ENCODE results near the gene PREX1.

The PREX1 gene

DNA sequence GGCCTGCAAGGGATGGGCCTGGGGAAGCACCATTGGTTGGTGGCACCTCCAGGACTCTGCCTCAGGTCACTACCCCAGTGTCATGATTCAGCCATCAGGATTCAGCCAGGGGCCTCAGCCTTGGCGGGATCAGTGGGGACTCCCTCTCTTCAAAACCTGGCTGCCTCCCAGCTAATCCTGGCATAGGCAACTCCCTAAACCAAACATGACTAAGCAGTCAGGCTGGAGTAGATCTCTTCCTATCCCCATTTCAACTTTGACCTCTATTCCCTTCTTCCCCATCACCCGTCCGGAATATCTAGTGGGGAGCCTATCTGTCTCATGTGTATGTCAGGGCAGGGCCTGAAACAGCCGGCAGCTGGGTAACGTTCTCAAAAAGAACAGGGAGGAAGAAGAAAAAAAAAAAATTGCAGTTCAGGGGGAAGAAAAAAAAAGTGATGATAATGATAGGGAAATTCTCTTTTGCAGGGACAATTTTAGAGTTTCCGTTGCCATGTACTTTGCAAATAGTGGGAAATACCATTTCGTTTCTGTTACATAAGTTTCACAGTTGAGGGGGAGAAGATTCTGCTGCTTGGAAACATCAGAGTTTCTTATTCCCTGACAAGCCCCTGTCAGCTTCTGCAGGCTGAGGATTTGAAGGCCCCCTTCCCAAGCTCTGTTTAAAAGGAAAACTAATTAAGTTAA lies 4.1 kb upstream of the PREX1 start:
- no peak for ATAC-seq
- TF ChIP-seq ESRRG (CRISPR knock-in tag; IDR thresholded peaks at IDR 0.05) (no peak), ZFP3 (CRISPR knock-in tag; IDR thresholded peaks at IDR 0.05) (no peak), OSR1 (CRISPR knock-in tag; IDR thresholded peaks at IDR 0.05) (no peak), ZFP30 (CRISPR knock-in tag; IDR thresholded peaks at IDR 0.05) (no peak), ZNF8 (CRISPR knock-in tag; IDR thresholded peaks at IDR 0.05) (no peak), ISL1 (CRISPR knock-in tag; IDR thresholded peaks at IDR 0.05) (no peak), GLIS3 (CRISPR knock-in tag; IDR thresholded peaks at IDR 0.05) (no peak), BACH2 (CRISPR knock-in tag; IDR thresholded peaks at IDR 0.05; ENCODE audit: borderline replicate concordance) (no peak), SNAI2 (CRISPR knock-in tag; IDR thresholded peaks at IDR 0.05) (no peak), TOX (CRISPR knock-in tag; IDR thresholded peaks at IDR 0.05; ENCODE audit: borderline replicate concordance) (no peak), TCF4 (CRISPR knock-in tag; IDR thresholded peaks at IDR 0.05; ENCODE audit: borderline replicate concordance) (no peak), ZC3H10 (CRISPR knock-in tag; IDR thresholded peaks at IDR 0.05) (no peak)
- TF ChIP-seq, protein P1, sequence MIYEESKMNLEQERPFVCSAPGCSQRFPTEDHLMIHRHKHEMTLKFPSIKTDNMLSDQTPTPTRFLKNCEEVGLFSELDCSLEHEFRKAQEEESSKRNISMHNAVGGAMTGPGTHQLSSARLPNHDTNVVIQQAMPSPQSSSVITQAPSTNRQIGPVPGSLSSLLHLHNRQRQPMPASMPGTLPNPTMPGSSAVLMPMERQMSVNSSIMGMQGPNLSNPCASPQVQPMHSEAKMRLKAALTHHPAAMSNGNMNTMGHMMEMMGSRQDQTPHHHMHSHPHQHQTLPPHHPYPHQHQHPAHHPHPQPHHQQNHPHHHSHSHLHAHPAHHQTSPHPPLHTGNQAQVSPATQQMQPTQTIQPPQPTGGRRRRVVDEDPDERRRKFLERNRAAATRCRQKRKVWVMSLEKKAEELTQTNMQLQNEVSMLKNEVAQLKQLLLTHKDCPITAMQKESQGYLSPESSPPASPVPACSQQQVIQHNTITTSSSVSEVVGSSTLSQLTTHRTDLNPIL (CRISPR knock-in tag; IDR thresholded peaks at IDR 0.05; ENCODE audit: low read depth): no peak
- TF ChIP-seq, protein P2, sequence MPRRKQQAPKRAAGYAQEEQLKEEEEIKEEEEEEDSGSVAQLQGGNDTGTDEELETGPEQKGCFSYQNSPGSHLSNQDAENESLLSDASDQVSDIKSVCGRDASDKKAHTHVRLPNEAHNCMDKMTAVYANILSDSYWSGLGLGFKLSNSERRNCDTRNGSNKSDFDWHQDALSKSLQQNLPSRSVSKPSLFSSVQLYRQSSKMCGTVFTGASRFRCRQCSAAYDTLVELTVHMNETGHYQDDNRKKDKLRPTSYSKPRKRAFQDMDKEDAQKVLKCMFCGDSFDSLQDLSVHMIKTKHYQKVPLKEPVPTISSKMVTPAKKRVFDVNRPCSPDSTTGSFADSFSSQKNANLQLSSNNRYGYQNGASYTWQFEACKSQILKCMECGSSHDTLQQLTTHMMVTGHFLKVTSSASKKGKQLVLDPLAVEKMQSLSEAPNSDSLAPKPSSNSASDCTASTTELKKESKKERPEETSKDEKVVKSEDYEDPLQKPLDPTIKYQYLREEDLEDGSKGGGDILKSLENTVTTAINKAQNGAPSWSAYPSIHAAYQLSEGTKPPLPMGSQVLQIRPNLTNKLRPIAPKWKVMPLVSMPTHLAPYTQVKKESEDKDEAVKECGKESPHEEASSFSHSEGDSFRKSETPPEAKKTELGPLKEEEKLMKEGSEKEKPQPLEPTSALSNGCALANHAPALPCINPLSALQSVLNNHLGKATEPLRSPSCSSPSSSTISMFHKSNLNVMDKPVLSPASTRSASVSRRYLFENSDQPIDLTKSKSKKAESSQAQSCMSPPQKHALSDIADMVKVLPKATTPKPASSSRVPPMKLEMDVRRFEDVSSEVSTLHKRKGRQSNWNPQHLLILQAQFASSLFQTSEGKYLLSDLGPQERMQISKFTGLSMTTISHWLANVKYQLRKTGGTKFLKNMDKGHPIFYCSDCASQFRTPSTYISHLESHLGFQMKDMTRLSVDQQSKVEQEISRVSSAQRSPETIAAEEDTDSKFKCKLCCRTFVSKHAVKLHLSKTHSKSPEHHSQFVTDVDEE (CRISPR knock-in tag; IDR thresholded peaks at IDR 0.05): no peak
- TF ChIP-seq, protein P3, sequence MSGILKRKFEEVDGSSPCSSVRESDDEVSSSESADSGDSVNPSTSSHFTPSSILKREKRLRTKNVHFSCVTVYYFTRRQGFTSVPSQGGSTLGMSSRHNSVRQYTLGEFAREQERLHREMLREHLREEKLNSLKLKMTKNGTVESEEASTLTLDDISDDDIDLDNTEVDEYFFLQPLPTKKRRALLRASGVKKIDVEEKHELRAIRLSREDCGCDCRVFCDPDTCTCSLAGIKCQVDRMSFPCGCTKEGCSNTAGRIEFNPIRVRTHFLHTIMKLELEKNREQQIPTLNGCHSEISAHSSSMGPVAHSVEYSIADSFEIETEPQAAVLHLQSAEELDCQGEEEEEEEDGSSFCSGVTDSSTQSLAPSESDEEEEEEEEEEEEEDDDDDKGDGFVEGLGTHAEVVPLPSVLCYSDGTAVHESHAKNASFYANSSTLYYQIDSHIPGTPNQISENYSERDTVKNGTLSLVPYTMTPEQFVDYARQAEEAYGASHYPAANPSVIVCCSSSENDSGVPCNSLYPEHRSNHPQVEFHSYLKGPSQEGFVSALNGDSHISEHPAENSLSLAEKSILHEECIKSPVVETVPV (CRISPR knock-in tag; IDR thresholded peaks at IDR 0.05): no peak

DNA sequence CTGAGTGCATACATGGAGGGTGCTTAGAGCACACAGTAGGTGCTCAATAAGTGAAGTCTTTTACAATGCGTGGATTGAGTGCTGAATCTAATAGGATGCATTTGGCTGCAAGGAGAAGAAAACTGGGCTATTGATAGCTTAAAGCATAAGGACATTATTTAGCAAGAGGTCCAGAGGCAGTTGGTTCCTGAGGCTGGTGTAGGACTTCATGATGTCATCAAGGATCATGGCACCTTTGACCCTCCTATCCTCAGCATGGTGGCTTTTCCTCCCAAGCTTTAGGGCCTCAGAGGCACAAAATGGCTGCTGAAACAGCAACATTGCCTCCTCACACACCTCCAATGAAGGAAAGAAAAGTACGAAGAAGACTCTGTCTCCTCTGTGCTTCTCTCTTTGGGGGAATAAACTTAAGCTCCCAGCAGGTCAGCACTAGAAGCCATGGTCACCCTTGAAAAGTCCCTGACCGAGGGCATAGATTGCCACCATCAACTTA lies 3.1 kb upstream of the PREX1 start:
- no peak for TF ChIP-seq ISL1 (CRISPR knock-in tag; IDR thresholded peaks at IDR 0.05)
- TF ChIP-seq, protein P4, sequence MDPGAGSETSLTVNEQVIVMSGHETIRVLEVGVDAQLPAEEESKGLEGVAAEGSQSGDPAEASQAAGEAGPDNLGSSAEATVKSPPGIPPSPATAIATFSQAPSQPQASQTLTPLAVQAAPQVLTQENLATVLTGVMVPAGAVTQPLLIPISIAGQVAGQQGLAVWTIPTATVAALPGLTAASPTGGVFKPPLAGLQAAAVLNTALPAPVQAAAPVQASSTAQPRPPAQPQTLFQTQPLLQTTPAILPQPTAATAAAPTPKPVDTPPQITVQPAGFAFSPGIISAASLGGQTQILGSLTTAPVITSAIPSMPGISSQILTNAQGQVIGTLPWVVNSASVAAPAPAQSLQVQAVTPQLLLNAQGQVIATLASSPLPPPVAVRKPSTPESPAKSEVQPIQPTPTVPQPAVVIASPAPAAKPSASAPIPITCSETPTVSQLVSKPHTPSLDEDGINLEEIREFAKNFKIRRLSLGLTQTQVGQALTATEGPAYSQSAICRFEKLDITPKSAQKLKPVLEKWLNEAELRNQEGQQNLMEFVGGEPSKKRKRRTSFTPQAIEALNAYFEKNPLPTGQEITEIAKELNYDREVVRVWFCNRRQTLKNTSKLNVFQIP (CRISPR knock-in tag; IDR thresholded peaks at IDR 0.05; ENCODE audit: borderline replicate concordance, low read depth): no peak
- TF ChIP-seq ZC3H10 (CRISPR knock-in tag; IDR thresholded peaks at IDR 0.05): no peak
- no peak for TF ChIP-seq CSDC2 (CRISPR knock-in tag; IDR thresholded peaks at IDR 0.05)
- no peak for TF ChIP-seq PPARA (CRISPR knock-in tag; IDR thresholded peaks at IDR 0.05; ENCODE audit: borderline replicate concordance)
- TF ChIP-seq ZNF565 (CRISPR knock-in tag; conservative IDR thresholded peaks at IDR 0.05; ENCODE audit: low read depth): no peak
- no peak for TF ChIP-seq ESRRG (CRISPR knock-in tag; IDR thresholded peaks at IDR 0.05)
- TF ChIP-seq, protein P1 (CRISPR knock-in tag; IDR thresholded peaks at IDR 0.05; ENCODE audit: low read depth): no peak
- TF ChIP-seq ZNF70 (CRISPR knock-in tag; IDR thresholded peaks at IDR 0.05): no peak
- TF ChIP-seq RARB (CRISPR knock-in tag; IDR thresholded peaks at IDR 0.05): no peak
- no peak for TF ChIP-seq ZNF8 (CRISPR knock-in tag; IDR thresholded peaks at IDR 0.05)
- no peak for TF ChIP-seq ZFP30 (CRISPR knock-in tag; IDR thresholded peaks at IDR 0.05)
- no peak for TF ChIP-seq TCF4 (CRISPR knock-in tag; IDR thresholded peaks at IDR 0.05; ENCODE audit: borderline replicate concordance)
- TF ChIP-seq, protein P5, sequence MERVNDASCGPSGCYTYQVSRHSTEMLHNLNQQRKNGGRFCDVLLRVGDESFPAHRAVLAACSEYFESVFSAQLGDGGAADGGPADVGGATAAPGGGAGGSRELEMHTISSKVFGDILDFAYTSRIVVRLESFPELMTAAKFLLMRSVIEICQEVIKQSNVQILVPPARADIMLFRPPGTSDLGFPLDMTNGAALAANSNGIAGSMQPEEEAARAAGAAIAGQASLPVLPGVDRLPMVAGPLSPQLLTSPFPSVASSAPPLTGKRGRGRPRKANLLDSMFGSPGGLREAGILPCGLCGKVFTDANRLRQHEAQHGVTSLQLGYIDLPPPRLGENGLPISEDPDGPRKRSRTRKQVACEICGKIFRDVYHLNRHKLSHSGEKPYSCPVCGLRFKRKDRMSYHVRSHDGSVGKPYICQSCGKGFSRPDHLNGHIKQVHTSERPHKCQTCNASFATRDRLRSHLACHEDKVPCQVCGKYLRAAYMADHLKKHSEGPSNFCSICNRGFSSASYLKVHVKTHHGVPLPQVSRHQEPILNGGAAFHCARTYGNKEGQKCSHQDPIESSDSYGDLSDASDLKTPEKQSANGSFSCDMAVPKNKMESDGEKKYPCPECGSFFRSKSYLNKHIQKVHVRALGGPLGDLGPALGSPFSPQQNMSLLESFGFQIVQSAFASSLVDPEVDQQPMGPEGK (CRISPR knock-in tag; IDR thresholded peaks at IDR 0.05; ENCODE audit: borderline replicate concordance): no peak
- TF ChIP-seq ZFP3 (CRISPR knock-in tag; IDR thresholded peaks at IDR 0.05): no peak
- no peak for TF ChIP-seq SNAI2 (CRISPR knock-in tag; IDR thresholded peaks at IDR 0.05)
- TF ChIP-seq OSR1 (CRISPR knock-in tag; IDR thresholded peaks at IDR 0.05): no peak
- no peak for TF ChIP-seq ARNTL (CRISPR knock-in tag; IDR thresholded peaks at IDR 0.05; ENCODE audit: borderline replicate concordance, low read depth)
- TF ChIP-seq GLIS3 (CRISPR knock-in tag; IDR thresholded peaks at IDR 0.05): no peak
- TF ChIP-seq, protein P2 (CRISPR knock-in tag; IDR thresholded peaks at IDR 0.05): no peak

More for the DNA sequence above, 3.1 kb upstream of the PREX1 start:
- no peak for ATAC-seq
